HG03066 (cell line): ENCODE data around the gene GLOD5.

Source experiments
- ATAC-seq: cut with Tn5 transposase; IDR thresholded peaks from one replicate; pipeline ENCODE4 v1.9.1; 2021; ENCODE audit warnings: low read depth; ENCODE audit not compliant: unreplicated experiment

Gene GLOD5

GRCh38 chrX:48761674-48762471 is at the start of gene GLOD5:
GLOD5 (plus strand) TSS chrX:48761747; CDS start chrX:48761791, 44 bp downstream.
- ATAC-seq = no peak

GRCh38 chrX:48711929-48712505 is 49.5 kb upstream of the GLOD5 start:
- no peak for ATAC-seq

- no peak for ATAC-seq
Observed at GRCh38 chrX:48713847-48714246, 47.7 kb upstream of the GLOD5 start.

DNA sequence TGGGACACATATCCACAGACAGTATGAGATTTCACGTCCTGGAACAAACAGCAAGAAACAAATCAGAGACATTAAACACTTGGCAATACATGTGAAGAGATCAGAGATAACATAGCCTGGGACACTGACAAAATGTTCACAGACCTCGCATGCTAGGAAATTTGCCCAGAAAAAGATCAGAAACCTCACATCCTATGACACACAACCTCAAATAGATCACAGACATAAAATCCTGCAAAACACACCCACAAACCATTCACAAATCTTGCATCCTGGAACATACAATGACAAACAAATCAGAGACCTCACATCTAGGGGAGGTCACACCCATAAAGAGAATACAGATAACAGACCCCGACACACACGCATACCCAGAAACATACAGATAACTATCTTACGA is 47.0 kb upstream of the GLOD5 start:
- no peak for ATAC-seq

- ATAC-seq = no peak
Observed at GRCh38 chrX:48715072-48715471, 46.5 kb upstream of the GLOD5 start.

- no peak for ATAC-seq
Observed at GRCh38 chrX:48715876-48716502, 45.6 kb upstream of the GLOD5 start.

- ATAC-seq = no peak
Observed at GRCh38 chrX:48719958-48720357, 41.6 kb upstream of the GLOD5 start.

DNA sequence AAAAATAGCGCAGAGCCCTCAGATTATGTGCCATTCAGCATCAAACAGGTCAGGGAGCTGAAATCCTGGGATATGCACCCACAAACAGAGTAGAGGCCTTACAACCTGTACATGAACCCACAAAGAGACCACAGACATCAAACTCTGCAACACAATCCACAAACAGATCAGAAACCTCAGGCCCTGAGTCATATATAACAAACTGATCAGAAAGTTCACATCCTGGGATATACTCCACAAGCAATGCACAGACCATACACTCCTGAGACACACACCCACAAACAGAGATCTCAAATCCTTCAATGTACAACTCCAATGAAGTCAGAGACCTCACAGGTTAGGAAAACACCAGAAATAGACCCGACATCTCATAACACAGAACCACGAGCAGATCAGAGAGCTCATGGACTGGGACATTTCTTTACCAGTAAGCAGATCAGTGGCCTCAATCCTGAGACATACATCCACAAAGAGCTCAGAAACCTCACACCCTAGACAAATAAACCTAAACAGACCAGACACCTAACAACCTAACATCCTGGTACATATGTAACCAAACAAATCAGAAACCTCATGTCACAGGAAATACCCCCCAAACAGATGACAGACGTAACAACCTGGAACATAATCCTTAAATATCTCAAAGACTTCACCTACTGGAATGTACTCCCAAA is 40.8 kb upstream of the GLOD5 start:
- ATAC-seq = no peak

- ATAC-seq = no peak
Observed at GRCh38 chrX:48721916-48722315, 39.6 kb upstream of the GLOD5 start.

DNA sequence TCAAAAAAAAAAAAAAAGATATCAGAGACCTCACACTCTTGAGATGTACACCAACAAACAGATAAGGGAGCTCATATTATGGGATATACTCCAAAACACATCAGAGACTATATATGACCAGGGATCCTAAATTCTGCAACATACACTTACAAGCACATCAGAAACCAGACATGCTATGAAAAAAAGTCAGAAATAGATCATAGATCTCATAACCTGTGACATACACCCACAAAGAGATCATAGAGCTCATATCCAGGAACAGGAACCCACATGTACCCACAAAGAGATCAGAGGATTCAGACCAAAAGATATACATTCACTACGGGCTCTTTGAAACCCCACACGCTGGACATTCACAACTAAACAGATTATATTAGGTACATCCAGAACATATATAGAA is 35.0 kb upstream of the GLOD5 start:
- ATAC-seq = no peak

- no peak for ATAC-seq
Observed at GRCh38 chrX:48728653-48729052, 32.9 kb upstream of the GLOD5 start.

DNA sequence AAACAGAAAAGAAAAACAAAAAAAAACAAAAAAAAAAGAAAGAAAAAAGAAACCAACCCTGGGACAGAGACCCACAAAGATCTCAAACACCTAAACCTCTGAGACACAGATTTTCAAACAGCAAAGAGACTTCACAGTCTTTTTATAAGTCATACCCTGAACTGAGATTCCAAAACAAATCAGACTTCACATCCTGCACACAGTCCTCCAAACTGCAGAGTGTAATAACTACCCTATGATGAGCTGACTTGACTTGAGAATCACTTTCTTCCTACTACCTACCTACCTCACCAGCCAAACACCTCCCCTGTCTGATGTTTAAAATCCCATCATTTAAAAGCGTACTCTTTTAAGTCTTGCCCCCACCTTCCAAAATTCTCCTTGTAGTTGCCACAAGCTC is 25.2 kb upstream of the GLOD5 start:
- ATAC-seq = no peak

GRCh38 chrX:48736878-48737212 is 24.7 kb upstream of the GLOD5 start:
- ATAC-seq = no peak

- ATAC-seq = peak; percentile 97
Observed at GRCh38 chrX:48737213-48737938, 24.2 kb upstream of the GLOD5 start.

GRCh38 chrX:48737940-48738339 is 23.6 kb upstream of the GLOD5 start:
- ATAC-seq = no peak

DNA sequence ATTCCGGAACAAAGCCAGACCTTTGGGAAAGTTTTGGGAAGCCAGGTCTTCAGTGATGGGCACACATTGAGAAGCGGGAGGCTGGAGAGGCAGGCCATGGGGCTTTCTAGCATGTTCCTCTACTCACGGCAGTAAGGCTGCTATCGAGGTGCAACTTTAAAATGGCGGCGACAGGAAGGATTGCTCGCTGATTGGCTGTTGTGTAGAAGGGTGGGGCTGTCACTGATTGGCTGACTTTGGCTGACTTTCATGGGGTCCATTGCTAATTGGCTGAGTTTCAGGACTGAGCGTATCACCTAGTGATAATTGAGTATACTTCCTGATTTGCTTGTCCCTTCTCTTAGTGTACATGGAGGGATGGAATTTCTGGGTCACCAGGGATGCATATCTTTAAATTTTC is 19.7 kb upstream of the GLOD5 start:
- no peak for ATAC-seq

DNA sequence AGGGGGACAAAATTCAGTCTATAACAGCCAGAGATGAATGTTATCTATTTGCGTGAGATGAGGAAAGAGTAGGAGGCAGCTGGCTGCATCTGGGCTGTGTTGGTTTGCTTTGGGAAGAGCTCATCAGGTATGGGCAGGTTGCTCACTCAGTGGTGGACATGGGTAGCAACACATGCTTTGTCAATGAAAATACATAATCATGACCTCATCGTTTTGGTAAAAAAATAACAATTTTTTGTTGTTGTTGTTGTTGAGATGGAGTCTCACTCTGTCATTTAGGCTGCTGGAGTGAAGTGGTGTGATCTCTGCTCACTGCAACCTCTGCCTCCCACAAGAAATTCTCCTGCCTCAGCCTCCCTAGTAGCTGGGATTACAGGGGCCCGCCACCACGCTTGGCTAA is 16.3 kb upstream of the GLOD5 start:
- no peak for ATAC-seq

DNA sequence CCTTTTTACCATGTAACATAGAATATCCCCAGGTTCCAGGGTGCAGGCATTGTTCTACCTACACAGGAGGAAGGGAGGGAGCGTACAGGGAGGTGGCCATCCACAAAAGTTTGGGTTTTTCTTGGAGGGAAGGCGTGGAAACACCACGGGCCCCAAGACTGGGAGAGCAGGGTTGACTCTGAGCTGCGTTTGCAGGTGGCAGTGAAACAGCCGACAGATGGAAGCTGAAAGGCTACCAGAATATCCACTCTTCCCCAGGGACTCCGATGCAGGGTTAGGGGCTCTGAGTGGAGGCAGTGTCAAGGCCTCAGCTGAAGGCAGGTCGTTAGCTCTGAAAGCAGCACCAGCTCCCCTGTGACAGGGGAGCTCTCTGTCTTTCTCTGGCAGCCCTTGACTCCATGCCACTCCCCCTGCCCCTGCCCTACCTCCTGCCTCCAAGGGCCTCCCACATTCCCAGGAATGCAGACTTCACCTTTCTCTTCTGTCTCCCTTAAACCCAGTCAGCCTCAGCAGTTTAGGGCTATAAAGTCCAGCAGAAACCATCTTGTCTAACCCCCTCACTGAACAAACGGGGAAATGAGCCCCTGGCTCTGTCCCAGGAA is 14.0 kb upstream of the GLOD5 start:
- ATAC-seq = no peak

- ATAC-seq = no peak
Observed at GRCh38 chrX:48749182-48749581, 12.4 kb upstream of the GLOD5 start.

- no peak for ATAC-seq
Observed at GRCh38 chrX:48751343-48751742, 10.2 kb upstream of the GLOD5 start.
